ENCODE results near the gene PRKN. TPM values are rescaled to one million over a fixed set of nuclear protein-coding genes. Genes with fewer than 3 reads are reported as not detected.

The PRKN gene
- polyA plus RNA-seq, 1 donor from 2014 or later = 1.2 TPM

- no peaks in the 10 kb centered on the region for H4K20me1 ChIP-seq (ENCODE audit: insufficient read depth)
- no peaks in the 10 kb centered on the region for H3K36me3 ChIP-seq (ENCODE audit: insufficient read depth, low read length)
- no peak overlapping the region for H3K27ac ChIP-seq (ENCODE audit: low read length)
- no peak for TF ChIP-seq POLR2AphosphoS5 (IDR thresholded peaks at IDR 0.05)
- no peak for TF ChIP-seq TAF1 (IDR thresholded peaks at IDR 0.05; ENCODE audit: low read depth)
- no peak for TF ChIP-seq SMC3 (conservative IDR thresholded peaks at IDR 0.05; ENCODE audit: poor library complexity)
- TF ChIP-seq MXI1 (conservative IDR thresholded peaks at IDR 0.05; ENCODE audit: poor library complexity, severe bottlenecking) = no peak
- TF ChIP-seq CTCF (IDR thresholded peaks at IDR 0.05; ENCODE audit: poor library complexity, severe bottlenecking) = no peak
- no peak for TF ChIP-seq EP300 (conservative IDR thresholded peaks at IDR 0.05; ENCODE audit: poor library complexity, severe bottlenecking)
- TF ChIP-seq EZH2 (IDR thresholded peaks at IDR 0.05; ENCODE audit: borderline replicate concordance, insufficient read depth, low read length, poor library complexity, severe bottlenecking) = no peak
- no peak for TF ChIP-seq RAD21 (conservative IDR thresholded peaks at IDR 0.05)
- no peak for TF ChIP-seq REST (IDR thresholded peaks at IDR 0.05; ENCODE audit: borderline replicate concordance)
- H3K9me2 ChIP-seq (ENCODE audit: insufficient read depth, low read length) = no peaks in the 10 kb centered on the region
- no peaks in the 10 kb centered on the region for H3K79me2 ChIP-seq (replicated peaks; ENCODE audit: insufficient read depth, low read length)
- H3F3A ChIP-seq (ENCODE audit: insufficient read depth, low read length, poor library complexity, severe bottlenecking) = no peaks in the 10 kb centered on the region
- H3K4me3 ChIP-seq (ENCODE audit: low read length) = no peak overlapping the region
- no peak overlapping the region for H3K9ac ChIP-seq (ENCODE audit: low read length)
- no peaks in the 10 kb centered on the region for H3K27me3 ChIP-seq (ENCODE audit: insufficient read depth, low read depth, low read length)
- no peak overlapping the region for H3K4me2 ChIP-seq (ENCODE audit: low read length)
- H3K9me3 ChIP-seq (ENCODE audit: low read length) = no peaks in the 10 kb centered on the region
- H2AFZ ChIP-seq (ENCODE audit: low read depth, low read length) = no peak overlapping the region
Observed at GRCh38 chr6:162332365-162332764, 395.2 kb downstream of the PRKN start.

GRCh38 chr6:162331911-162332310 lies 395.7 kb downstream of the PRKN start:
- Histone ChIP-seq H3K4me3 (ENCODE audit: low read length) (no peak overlapping the region), H2AFZ (ENCODE audit: low read depth, low read length) (no peak overlapping the region), H3K36me3 (ENCODE audit: insufficient read depth, low read length) (no peaks in the 10 kb centered on the region), H3K4me2 (ENCODE audit: low read length) (no peak overlapping the region), H3K9me3 (ENCODE audit: low read length) (no peaks in the 10 kb centered on the region), H3F3A (ENCODE audit: insufficient read depth, low read length, poor library complexity, severe bottlenecking) (no peaks in the 10 kb centered on the region), H3K27ac (ENCODE audit: low read length) (no peak overlapping the region), H3K27me3 (ENCODE audit: insufficient read depth, low read depth, low read length) (no peaks in the 10 kb centered on the region), H3K9me2 (ENCODE audit: insufficient read depth, low read length) (no peaks in the 10 kb centered on the region), H3K9ac (ENCODE audit: low read length) (no peak overlapping the region), H3K79me2 (replicated peaks; ENCODE audit: insufficient read depth, low read length) (no peaks in the 10 kb centered on the region), H4K20me1 (ENCODE audit: insufficient read depth) (no peaks in the 10 kb centered on the region)
- TF ChIP-seq REST (IDR thresholded peaks at IDR 0.05; ENCODE audit: borderline replicate concordance) (no peak), POLR2AphosphoS5 (IDR thresholded peaks at IDR 0.05) (no peak), TAF1 (IDR thresholded peaks at IDR 0.05; ENCODE audit: low read depth) (no peak), EP300 (conservative IDR thresholded peaks at IDR 0.05; ENCODE audit: poor library complexity, severe bottlenecking) (no peak), EZH2 (IDR thresholded peaks at IDR 0.05; ENCODE audit: borderline replicate concordance, insufficient read depth, low read length, poor library complexity, severe bottlenecking) (no peak), MXI1 (conservative IDR thresholded peaks at IDR 0.05; ENCODE audit: poor library complexity, severe bottlenecking) (no peak), RAD21 (conservative IDR thresholded peaks at IDR 0.05) (no peak), SMC3 (conservative IDR thresholded peaks at IDR 0.05; ENCODE audit: poor library complexity) (no peak), CTCF (IDR thresholded peaks at IDR 0.05; ENCODE audit: poor library complexity, severe bottlenecking) (no peak)

Measured in neural cell (in vitro differentiated cells).